CD14-positive monocyte (primary cell): ENCODE measurements around the gene INTS15. TPM values are rescaled to one million over a fixed set of nuclear protein-coding genes. Genes with fewer than 3 reads are reported as not detected.

Source experiments
- DNase-seq, 3 donors: peaks; one replicate each; pipeline ENCODE4 v3.0.0-alpha.2; 2011 to 2022
- H2AFZ ChIP-seq: 2 replicates; pipeline ENCODE4 v1.6.0; 2012; ENCODE audit warnings: mild to moderate bottlenecking, low read depth, low read length, inconsistent platforms; ENCODE audit not compliant: insufficient read depth, poor library complexity, severe bottlenecking
- H3K27ac ChIP-seq, 2 donors: 1 replicate in 1 of 2; 2 replicates in 1 of 2; pipeline ENCODE4 v1.5.1; 2012 to 2013; ENCODE audit warnings: low read length in 2 of 2, control low read depth in 1 of 2, inconsistent platforms in 1 of 2, low read depth in 1 of 2, mild to moderate bottlenecking in 1 of 2
- H3K27me3 ChIP-seq, 2 donors: one replicate each; pipeline versions ENCODE4 v1.6.0 to v1.6.1; 2011 to 2013; ENCODE audit warnings: low read length in 2 of 2; ENCODE audit not compliant: control insufficient read depth in 2 of 2, insufficient read depth in 2 of 2
- H3K36me3 ChIP-seq, 2 donors: replicated peaks in 1 of 2; 1 replicate in 1 of 2; 2 replicates in 1 of 2; pipeline versions ENCODE4 v1.5.1 to v1.6.1; 2012 to 2013; ENCODE audit warnings: low read length in 2 of 2, control low read depth in 1 of 2, inconsistent platforms in 1 of 2, mild to moderate bottlenecking in 1 of 2; ENCODE audit not compliant: insufficient read depth in 2 of 2, control insufficient read depth in 1 of 2
- H3K4me1 ChIP-seq, 2 donors: 1 replicate in 1 of 2; 2 replicates in 1 of 2; pipeline versions ENCODE4 v1.5.1 to v1.6.1; 2012 to 2013; ENCODE audit warnings: low read length in 2 of 2, control low read depth in 1 of 2, inconsistent platforms in 1 of 2, mild to moderate bottlenecking in 1 of 2, moderate library complexity in 1 of 2; ENCODE audit not compliant: insufficient read depth in 2 of 2, control insufficient read depth in 1 of 2
- H3K4me2 ChIP-seq: replicated peaks from 2 replicates; pipeline ENCODE3; 2012; ENCODE audit warnings: low read length, moderate library complexity, mild to moderate bottlenecking; ENCODE audit not compliant: poor library complexity, severe bottlenecking; ENCODE audit errors: extremely low read depth
- H3K4me3 ChIP-seq, 3 experiments: fragments of 200-600 bp in 1 of 3; sonication (generic) in 1 of 3; replicated peaks in 1 of 3; 1 replicate in 2 of 3; 2 replicates in 1 of 3; pipeline ENCODE4 v1.5.1; 2011 to 2013; ENCODE audit warnings: low read length in 3 of 3, mild to moderate bottlenecking in 3 of 3, control low read depth in 2 of 3, low read depth in 2 of 3, inconsistent platforms in 1 of 3, moderate library complexity in 1 of 3
- H3K79me2 ChIP-seq: 2 replicates; pipeline ENCODE4 v1.6.0; 2012; ENCODE audit warnings: mild to moderate bottlenecking, control low read depth, inconsistent platforms, low read length, moderate library complexity; ENCODE audit not compliant: insufficient read depth
- H3K9ac ChIP-seq: 2 replicates; pipeline ENCODE4 v1.6.0; 2017; ENCODE audit warnings: low read length, mild to moderate bottlenecking; ENCODE audit not compliant: insufficient read depth, poor library complexity, severe bottlenecking
- H3K9me3 ChIP-seq, 2 donors: replicated peaks in 1 of 2; 1 replicate in 1 of 2; 2 replicates in 1 of 2; pipeline versions ENCODE4 v1.5.1 to v1.6.1; 2012 to 2013; ENCODE audit warnings: low read length in 2 of 2, control low read depth in 1 of 2; ENCODE audit not compliant: control insufficient read depth in 1 of 2, insufficient read depth in 1 of 2
- H4K20me1 ChIP-seq: 2 replicates; pipeline ENCODE4 v1.6.0; 2012; ENCODE audit warnings: mild to moderate bottlenecking, low read length, control low read depth, moderate library complexity; ENCODE audit not compliant: insufficient read depth
- H3K27ac Mint-ChIP-seq, 7 donors: one replicate each; pipeline ENCODE4 v1.8.0; 2020; ENCODE audit warnings: mild to moderate bottlenecking in 7 of 7, mixed read lengths in 7 of 7, moderate library complexity in 6 of 7, inconsistent platforms in 2 of 7
- H3K27me3 Mint-ChIP-seq, 3 donors: one replicate each; pipeline ENCODE4 v1.8.0; 2021 to 2022; ENCODE audit warnings: low read depth in 3 of 3, mild to moderate bottlenecking in 3 of 3, mixed read lengths in 3 of 3, moderate library complexity in 3 of 3, inconsistent platforms in 1 of 3
- H3K36me3 Mint-ChIP-seq, 2 donors: one replicate each; pipeline ENCODE4 v1.8.0; 2020; ENCODE audit warnings: mixed read lengths in 2 of 2, inconsistent platforms in 1 of 2, mild to moderate bottlenecking in 1 of 2
- H3K4me1 Mint-ChIP-seq: one replicate; pipeline ENCODE4 v1.8.0; 2020; ENCODE audit warnings: mild to moderate bottlenecking, mixed read lengths
- H3K4me3 Mint-ChIP-seq, 2 donors: one replicate each; pipeline ENCODE4 v1.8.0; 2020; ENCODE audit warnings: mild to moderate bottlenecking in 2 of 2, mixed read lengths in 2 of 2, moderate library complexity in 1 of 2
- H3K9me3 Mint-ChIP-seq, 7 donors: one replicate each; pipeline ENCODE4 v1.8.0; 2020 to 2022; ENCODE audit warnings: mixed read lengths in 7 of 7, mild to moderate bottlenecking in 6 of 7, moderate library complexity in 6 of 7, inconsistent platforms in 2 of 7
- WGBS: methylation state at CpG from one replicate; pipeline ENCODE4 v1.1.5; 2013; ENCODE audit warnings: missing lambda C conversion rate; ENCODE audit not compliant: insufficient coverage; 5-methylcytosine and 5-hydroxymethylcytosine counted together
- intact Hi-C, 2 donors: fragments of 100-400 bp; cut with micrococcal nuclease; formaldehyde crosslinking; loops; one replicate each; pipeline versions ENCODE4 v1.15.0 to v1.15.1; 2023
- polyA plus RNA-seq, 3 donors: library from polyadenylated mRNA; depleted of rRNA in 1 of 3; unstranded in 2 of 3; stranded (reverse) in 1 of 3; fragments of 300-500 nt in 2 of 3; fragments of >200 nt in 1 of 3; fragmentation: Illumina TruSeq in 2 of 3; gene quantifications; 1 replicate in 2 of 3; 2 replicates in 1 of 3; pipeline ENCODE4 v1.2.3, GENCODE V29; 2012 to 2021
- TF ChIP-seq, protein P1 (sequence below): fragments of 200-600 bp; IDR thresholded peaks from one replicate; pipeline ENCODE4 v1.8.0; 2022; ENCODE audit warnings: antibody characterized with exemption, mild to moderate bottlenecking

The INTS15 gene
- polyA plus RNA-seq, 3 donors, result 16.9 to 32.7 (median 17.2) TPM

DNA sequence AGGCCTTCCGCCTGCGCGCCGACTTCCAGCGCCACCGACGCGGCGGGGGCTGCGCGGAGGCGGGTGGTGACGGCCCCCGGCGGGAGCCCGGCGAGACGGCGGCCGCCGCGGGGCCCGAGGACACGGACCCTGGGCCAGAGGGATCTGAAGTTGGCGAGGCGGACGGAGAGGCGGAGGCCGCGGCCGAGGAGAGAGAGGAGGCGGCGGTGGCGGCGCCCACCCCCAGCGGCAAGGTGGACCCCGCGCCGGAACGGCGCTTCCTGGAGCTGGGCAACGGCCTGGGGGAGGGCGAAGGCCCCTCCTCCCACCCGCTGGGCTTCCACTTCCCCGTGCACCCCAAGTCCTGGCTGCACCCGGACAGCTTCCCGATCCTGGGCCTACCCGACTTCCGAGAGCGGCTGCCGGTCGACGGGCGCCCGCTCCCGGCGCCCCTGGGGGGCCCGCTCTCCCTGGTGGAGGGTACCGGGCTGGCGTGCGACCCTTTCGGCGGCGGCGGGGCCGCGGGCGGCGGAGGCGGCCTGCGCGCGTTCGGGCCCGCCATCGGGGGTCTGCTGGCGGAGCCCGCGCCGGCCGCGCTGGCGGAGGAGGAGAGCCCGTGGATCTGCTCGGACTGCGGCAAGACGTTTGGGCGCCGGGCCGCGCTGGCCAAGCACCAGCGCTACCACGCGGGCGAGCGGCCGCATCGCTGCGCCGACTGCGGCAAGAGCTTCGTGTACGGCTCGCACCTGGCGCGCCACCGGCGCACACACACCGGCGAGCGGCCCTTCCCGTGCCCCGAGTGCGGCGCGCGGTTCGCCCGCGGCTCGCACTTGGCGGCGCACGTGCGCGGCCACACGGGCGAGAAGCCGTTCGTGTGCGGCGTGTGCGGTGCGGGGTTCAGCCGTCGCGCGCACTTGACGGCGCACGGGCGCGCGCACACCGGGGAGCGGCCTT lies 63.5 kb downstream of the INTS15 start:
- Histone ChIP-seq H3K4me3 (no peak overlapping the region), H3K27me3 (no peaks in the 10 kb centered on the region), H3K36me3 (peaks cover 51 to 66% of the 10 kb centered on the region in 2 donors), H3K4me1 (no peaks in the 10 kb centered on the region), H2AFZ (no peak overlapping the region), H3K79me2 (peaks cover 2% of the 10 kb centered on the region), H4K20me1 (peaks cover 29% of the 10 kb centered on the region), H3K9ac (no peak overlapping the region), H3K27ac (no peak overlapping the region), H3K4me2 (no peak overlapping the region), H3K9me3 (peaks cover 38 to 52% of the 10 kb centered on the region in 2 donors)
- Mint-ChIP-seq H3K27ac (no peak overlapping the region), H3K4me1 (no peaks in the 10 kb centered on the region), H3K9me3 (peaks cover 30 to 52% (median 47%) of the 10 kb centered on the region in 7 donors), H3K4me3 (no peak overlapping the region), H3K27me3 (peaks cover 0 to 3% (median 0%) of the 10 kb centered on the region in 3 donors), H3K36me3 (peaks cover 49 to 57% of the 10 kb centered on the region in 2 donors)
- intact Hi-C loops, result no loop called here
- TF ChIP-seq, protein P1, sequence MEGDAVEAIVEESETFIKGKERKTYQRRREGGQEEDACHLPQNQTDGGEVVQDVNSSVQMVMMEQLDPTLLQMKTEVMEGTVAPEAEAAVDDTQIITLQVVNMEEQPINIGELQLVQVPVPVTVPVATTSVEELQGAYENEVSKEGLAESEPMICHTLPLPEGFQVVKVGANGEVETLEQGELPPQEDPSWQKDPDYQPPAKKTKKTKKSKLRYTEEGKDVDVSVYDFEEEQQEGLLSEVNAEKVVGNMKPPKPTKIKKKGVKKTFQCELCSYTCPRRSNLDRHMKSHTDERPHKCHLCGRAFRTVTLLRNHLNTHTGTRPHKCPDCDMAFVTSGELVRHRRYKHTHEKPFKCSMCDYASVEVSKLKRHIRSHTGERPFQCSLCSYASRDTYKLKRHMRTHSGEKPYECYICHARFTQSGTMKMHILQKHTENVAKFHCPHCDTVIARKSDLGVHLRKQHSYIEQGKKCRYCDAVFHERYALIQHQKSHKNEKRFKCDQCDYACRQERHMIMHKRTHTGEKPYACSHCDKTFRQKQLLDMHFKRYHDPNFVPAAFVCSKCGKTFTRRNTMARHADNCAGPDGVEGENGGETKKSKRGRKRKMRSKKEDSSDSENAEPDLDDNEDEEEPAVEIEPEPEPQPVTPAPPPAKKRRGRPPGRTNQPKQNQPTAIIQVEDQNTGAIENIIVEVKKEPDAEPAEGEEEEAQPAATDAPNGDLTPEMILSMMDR, result no peak
- peak in 1 of 3 donors; percentile 1 for DNase-seq
- 98% methylated on average over 143 of the region's 146 CpGs for WGBS

DNA sequence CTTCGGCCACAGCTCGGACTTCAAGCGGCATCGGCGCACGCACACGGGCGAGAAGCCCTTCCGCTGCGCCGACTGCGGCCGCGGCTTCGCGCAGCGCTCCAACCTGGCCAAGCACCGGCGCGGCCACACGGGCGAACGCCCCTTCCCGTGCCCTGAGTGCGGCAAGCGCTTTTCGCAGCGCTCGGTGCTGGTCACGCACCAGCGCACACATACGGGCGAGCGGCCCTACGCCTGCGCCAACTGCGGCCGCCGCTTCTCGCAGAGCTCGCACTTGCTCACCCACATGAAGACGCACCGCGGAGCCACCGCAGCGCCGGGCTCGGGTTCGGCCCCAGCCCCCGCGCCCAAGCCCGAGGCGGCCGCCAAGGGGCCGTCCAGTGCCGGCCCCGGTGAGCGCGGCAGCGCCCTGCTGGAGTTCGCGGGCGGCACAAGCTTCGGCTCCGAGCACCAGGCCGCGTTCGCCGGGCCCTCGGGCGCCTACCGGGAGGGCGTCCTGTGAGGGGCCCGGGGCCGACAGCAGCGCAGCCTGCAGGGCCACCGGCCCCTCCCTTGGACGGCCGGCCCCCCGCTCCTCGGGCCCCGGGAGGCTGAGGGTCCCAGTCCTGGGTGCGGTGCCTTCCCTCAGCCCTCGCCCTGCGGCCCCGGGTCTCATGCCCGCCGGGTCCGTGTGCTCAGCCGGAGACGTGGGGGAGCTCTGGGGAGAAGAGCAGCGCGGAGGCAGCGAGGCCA lies 64.5 kb downstream of the INTS15 start:
- peaks cover 19% of the 10 kb centered on the region for H4K20me1 ChIP-seq
- H3K9me3 ChIP-seq, result peaks cover 38 to 42% of the 10 kb centered on the region in 2 donors
- WGBS, result 98% methylated on average over 83 of the region's 94 CpGs
- intact Hi-C loops, result no loop called here
- H3K4me1 Mint-ChIP-seq, result peaks cover 3% of the 10 kb centered on the region
- no peaks in the 10 kb centered on the region for H3K4me1 ChIP-seq
- H3K27ac ChIP-seq, result no peak overlapping the region
- DNase-seq, result peak in 1 of 3 donors; percentile 0
- H3K4me3 ChIP-seq, result no peak overlapping the region
- H3K27me3 ChIP-seq, result no peaks in the 10 kb centered on the region
- TF ChIP-seq, protein P1, result no peak
- no peaks in the 10 kb centered on the region for H3K79me2 ChIP-seq
- no peak overlapping the region for H3K4me2 ChIP-seq
- no peak overlapping the region for H3K9ac ChIP-seq
- H3K27me3 Mint-ChIP-seq, result peaks cover 2 to 6% (median 3%) of the 10 kb centered on the region in 3 donors
- H2AFZ ChIP-seq, result no peak overlapping the region
- no peak overlapping the region for H3K4me3 Mint-ChIP-seq
- H3K27ac Mint-ChIP-seq, result no peak overlapping the region
- peaks cover 39 to 48% of the 10 kb centered on the region in 2 donors for H3K36me3 Mint-ChIP-seq
- H3K9me3 Mint-ChIP-seq, result peaks cover 28 to 44% (median 40%) of the 10 kb centered on the region in 7 donors
- peaks cover 42 to 57% of the 10 kb centered on the region in 2 donors for H3K36me3 ChIP-seq
